Activated B cell treated with CpG ODN at 0.5 μM for 24 hours (primary cell): ENCODE results near the gene PDE10A. TPM values are rescaled to one million over a fixed set of nuclear protein-coding genes. Genes with fewer than 3 reads are reported as not detected.

Experiments
- ATAC-seq: fragments of 200-7000 bp; cut with Tn5 transposase; one replicate; pipeline ENCODE4 v1.10.0; 2021; ENCODE audit warnings: low read depth, mild to moderate bottlenecking, moderate library complexity
- CTCF ChIA-PET: fragments of 350-600 bp; sonication (Branson Sonifier 250); formaldehyde crosslinking; loops from one replicate; lab custom pipeline; 2021; ENCODE audit warnings: antibody characterized with exemption; lab: Charles Lee
- POLR2A ChIA-PET: fragments of 350-600 bp; sonication (Branson Sonifier 250); formaldehyde crosslinking; loops from one replicate; lab custom pipeline; 2021; ENCODE audit warnings: antibody characterized with exemption; lab: Charles Lee
- DNase-seq: peaks from one replicate; pipeline ENCODE4 v3.0.0; 2022
- H3K27ac Mint-ChIP-seq: one replicate; pipeline ENCODE4 v1.8.0; 2020; ENCODE audit warnings: mixed read lengths
- H3K27me3 Mint-ChIP-seq: one replicate; pipeline ENCODE4 v1.8.0; 2021; ENCODE audit warnings: mixed read lengths
- H3K36me3 Mint-ChIP-seq: one replicate; pipeline ENCODE4 v1.8.0; 2021; ENCODE audit warnings: low read depth, mixed read lengths
- H3K4me1 Mint-ChIP-seq: one replicate; pipeline ENCODE4 v1.8.0; 2021; ENCODE audit warnings: mixed read lengths
- H3K4me3 Mint-ChIP-seq: one replicate; pipeline ENCODE4 v1.8.0; 2020; ENCODE audit warnings: mild to moderate bottlenecking, mixed read lengths
- H3K9me3 Mint-ChIP-seq: one replicate; pipeline ENCODE4 v1.8.0; 2020; ENCODE audit warnings: mixed read lengths
- CTCF ChIP-seq: fragments of 200-600 bp; IDR thresholded peaks from one replicate; pipeline ENCODE4 v1.8.0; 2022; ENCODE audit warnings: antibody characterized with exemption, mild to moderate bottlenecking
- intact Hi-C: fragments of 100-400 bp; cut with micrococcal nuclease; formaldehyde crosslinking; loops from one replicate; pipeline ENCODE4 v1.15.1; 2024
- total RNA-seq: library from RNA; stranded (reverse); gene quantifications from 2 replicates; pipeline ENCODE4 v1.2.3, GENCODE V29; 2022

Gene PDE10A
- total RNA-seq, 1 donor from 2014 or later = not detected

GRCh38 chr6:165376100-165376499 lies 286.9 kb downstream of the PDE10A start:
- intact Hi-C loops = no loop called here
- no peak for DNase-seq
- Mint-ChIP-seq H3K36me3 (no peaks in the 10 kb centered on the region), H3K27ac (no peak overlapping the region), H3K27me3 (no peaks in the 10 kb centered on the region), H3K4me3 (no peak overlapping the region), H3K9me3 (no peaks in the 10 kb centered on the region), H3K4me1 (no peaks in the 10 kb centered on the region)
- ATAC-seq = no peak
- POLR2A ChIA-PET = no interaction called here
- CTCF ChIA-PET = no interaction called here
- no peak for TF ChIP-seq CTCF

- Mint-ChIP-seq H3K9me3 (peaks cover 20% of the 10 kb centered on the region), H3K4me1 (no peaks in the 10 kb centered on the region), H3K27ac (no peak overlapping the region), H3K4me3 (no peak overlapping the region), H3K36me3 (no peaks in the 10 kb centered on the region), H3K27me3 (no peaks in the 10 kb centered on the region)
- ChIA-PET CTCF (no interaction called here), POLR2A (no interaction called here)
- TF ChIP-seq CTCF = no peak
- ATAC-seq (no peak), DNase-seq (no peak)
- intact Hi-C loops = no loop called here
These were observed 297.7 kb downstream of the PDE10A start for GRCh38 chr6:165365371-165365770.

- POLR2A ChIA-PET = no interaction called here
- TF ChIP-seq CTCF = no peak
- CTCF ChIA-PET = no interaction called here
- Mint-ChIP-seq H3K27me3 (no peaks in the 10 kb centered on the region), H3K27ac (no peak overlapping the region), H3K4me3 (no peak overlapping the region), H3K36me3 (no peaks in the 10 kb centered on the region), H3K4me1 (no peaks in the 10 kb centered on the region), H3K9me3 (peaks cover 12% of the 10 kb centered on the region)
- ATAC-seq (no peak), DNase-seq (no peak)
- intact Hi-C loops = no loop called here
These were observed 317.3 kb downstream of the PDE10A start for GRCh38 chr6:165345700-165346099.

GRCh38 chr6:165340532-165340931 lies 322.5 kb downstream of the PDE10A start:
- Mint-ChIP-seq H3K27ac (no peak overlapping the region), H3K27me3 (no peaks in the 10 kb centered on the region), H3K4me1 (no peaks in the 10 kb centered on the region), H3K36me3 (no peaks in the 10 kb centered on the region), H3K9me3 (peaks cover 3% of the 10 kb centered on the region), H3K4me3 (no peak overlapping the region)
- ATAC-seq (no peak), DNase-seq (no peak)
- TF ChIP-seq CTCF = no peak
- ChIA-PET POLR2A (no interaction called here), CTCF (no interaction called here)
- intact Hi-C loops = no loop called here

- no peaks in the 10 kb centered on the region for H3K4me1 Mint-ChIP-seq
- H3K27ac Mint-ChIP-seq = no peak overlapping the region
- TF ChIP-seq CTCF = no peak
- peaks cover 14% of the 10 kb centered on the region for H3K9me3 Mint-ChIP-seq
- intact Hi-C loops = no loop called here
- CTCF ChIA-PET = no interaction called here
- H3K4me3 Mint-ChIP-seq = no peak overlapping the region
- H3K36me3 Mint-ChIP-seq = no peaks in the 10 kb centered on the region
- POLR2A ChIA-PET = no interaction called here
- ATAC-seq (no peak), DNase-seq (no peak)
- no peaks in the 10 kb centered on the region for H3K27me3 Mint-ChIP-seq
These were observed 337.4 kb downstream of the PDE10A start for GRCh38 chr6:165325609-165326008.
